Measurements from ENCODE around the gene PPP4R3B. TPM values are rescaled to one million over a fixed set of nuclear protein-coding genes. Genes with fewer than 3 reads are reported as not detected.

Gene PPP4R3B
- total and polyA plus RNA-seq, 2 of the 8 experiments (the other 6 are each of a cell fraction or from before 2014, with no cell fraction given), result 8.5 to 39.1 TPM

DNA sequence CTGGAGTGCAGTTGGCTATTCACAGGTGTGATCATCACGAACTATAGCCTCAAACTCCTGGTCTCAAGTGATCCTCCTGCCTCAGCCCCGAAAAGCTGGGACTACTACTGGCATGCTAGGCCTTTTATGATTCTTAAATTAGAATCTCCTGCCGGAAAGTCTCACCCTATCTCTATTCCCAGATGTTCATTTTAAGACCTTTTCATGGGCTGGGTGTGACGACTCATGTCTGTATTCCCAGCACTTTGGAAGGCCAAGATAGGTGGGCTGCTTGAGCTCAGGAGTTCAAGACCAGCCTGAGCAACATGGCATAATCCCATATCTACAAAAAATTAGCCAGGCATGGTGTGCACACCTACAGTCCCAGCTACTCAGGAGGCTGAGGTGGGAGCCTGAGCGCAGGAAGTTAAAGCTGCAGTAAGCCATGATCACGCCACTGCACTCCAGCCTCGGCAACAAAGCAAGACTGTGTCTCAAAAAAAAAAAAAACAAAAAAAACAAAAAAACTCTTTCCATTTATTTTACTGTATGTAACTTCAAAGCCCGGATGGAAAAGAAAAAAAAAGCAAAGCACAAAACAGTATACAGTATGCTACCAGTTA is 8.1 kb downstream of the PPP4R3B start:
- CTCF ChIA-PET (ENCODE audit: partially characterized antibody), result interaction anchor here (0.6 to 0.7 kb wide), 4 partner anchors 11 to 917 kb away, joined by 3 to 4 read pairs (median 3); no protein-coding TSS in a partner anchor
- no peaks in the 10 kb centered on the region for H3K9me3 ChIP-seq (ENCODE audit: insufficient read depth in 2 of 2, low read depth in 1 of 2, low read length in 1 of 2)
- POLR2A ChIA-PET (ENCODE audit: partially characterized antibody), result interaction anchor here (0.7 to 1.6 kb wide), 2 partner anchors 9 to 41 kb away, joined by 3 to 9 read pairs; no protein-coding TSS in a partner anchor
- no peak for TF ChIP-seq CBX5 (IDR thresholded peaks at IDR 0.05; ENCODE audit: low read depth, low read length)
- TF ChIP-seq SIX5 (IDR thresholded peaks at IDR 0.05; ENCODE audit: low read depth, low read length), result no peak
- no peak for TF ChIP-seq CTBP2 (IDR thresholded peaks at IDR 0.05; ENCODE audit: borderline replicate concordance, insufficient read depth, insufficient read length, low read length)
- no peak for TF ChIP-seq SP2 (IDR thresholded peaks at IDR 0.05; ENCODE audit: low read length)
- TF ChIP-seq, protein P1, sequence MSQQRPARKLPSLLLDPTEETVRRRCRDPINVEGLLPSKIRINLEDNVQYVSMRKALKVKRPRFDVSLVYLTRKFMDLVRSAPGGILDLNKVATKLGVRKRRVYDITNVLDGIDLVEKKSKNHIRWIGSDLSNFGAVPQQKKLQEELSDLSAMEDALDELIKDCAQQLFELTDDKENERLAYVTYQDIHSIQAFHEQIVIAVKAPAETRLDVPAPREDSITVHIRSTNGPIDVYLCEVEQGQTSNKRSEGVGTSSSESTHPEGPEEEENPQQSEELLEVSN (IDR thresholded peaks at IDR 0.05), result no peak
- no peak for TF ChIP-seq SP4 (IDR thresholded peaks at IDR 0.05; ENCODE audit: low read length)
- no peak for TF ChIP-seq CREB1 (IDR thresholded peaks at IDR 0.05)
- no peak for TF ChIP-seq CEBPB (IDR thresholded peaks at IDR 0.05; ENCODE audit: low read depth, low read length)
- no peak for TF ChIP-seq HDAC2 (IDR thresholded peaks at IDR 0.05; ENCODE audit: borderline replicate concordance in 1 of 2, low read depth in 2 of 2, low read length in 2 of 2)
- TF ChIP-seq GABPA (IDR thresholded peaks at IDR 0.05; ENCODE audit: borderline replicate concordance, insufficient read depth, low read length), result no peak
- TF ChIP-seq BACH1 (IDR thresholded peaks at IDR 0.05; ENCODE audit: low read length), result no peak
- TF ChIP-seq HDAC6 (IDR thresholded peaks at IDR 0.05; ENCODE audit: low read depth, low read length), result no peak
- TF ChIP-seq GTF2F1 (IDR thresholded peaks at IDR 0.05; ENCODE audit: borderline replicate concordance, low read depth, low read length), result no peak

More for the DNA sequence above, 8.1 kb downstream of the PPP4R3B start:
- no peak overlapping the region for H3K4me2 ChIP-seq (ENCODE audit: insufficient read depth in 1 of 2, low read depth in 2 of 2, low read length in 2 of 2)
- no peak overlapping the region for H4K8ac ChIP-seq (ENCODE audit: extremely low read depth, insufficient read depth, low read length)
- H3K4ac ChIP-seq (replicated peaks; ENCODE audit: insufficient read length, low read depth, low read length), result no peak overlapping the region
- peaks cover 0 to 47% of the 10 kb centered on the region in 2 experiments; a peak in 3 of 4 replicates for H3K79me2 ChIP-seq (ENCODE audit: control insufficient read depth in 1 of 2, insufficient read depth in 2 of 2, low read length in 2 of 2)
- H3K4me1 ChIP-seq (replicated peaks in 1 of 4; ENCODE audit: control insufficient read depth in 3 of 4, insufficient read depth in 4 of 4, low read length in 3 of 4), result no peaks in the 10 kb centered on the region
- no peak overlapping the region for H4K91ac ChIP-seq (replicated peaks; ENCODE audit: insufficient read length, low read length)
- H4K5ac ChIP-seq (ENCODE audit: insufficient read length, low read depth, low read length), result no peak overlapping the region
- H2BK120ac ChIP-seq (replicated peaks; ENCODE audit: low read depth, low read length), result no peak overlapping the region
- H3K79me1 ChIP-seq (ENCODE audit: low read depth, low read length), result no peaks in the 10 kb centered on the region; the same call in 1 of the 2 replicates
- no peak overlapping the region for H3K14ac ChIP-seq (ENCODE audit: insufficient read length)
- no peaks in the 10 kb centered on the region for H3K23me2 ChIP-seq (ENCODE audit: low read depth, low read length)
- H3K4me3 ChIP-seq (ENCODE audit: extremely low read depth in 1 of 4, insufficient read depth in 2 of 4, low read depth in 3 of 4, low read length in 4 of 4), result no peak overlapping the region
- H3K27ac ChIP-seq (ENCODE audit: low read depth, low read length), result no peak overlapping the region
- H2BK5ac ChIP-seq (ENCODE audit: low read depth, low read length), result no peak overlapping the region
- no peak overlapping the region for H3K23ac ChIP-seq (ENCODE audit: insufficient read length)
- 78% methylated on average over 7 of the region's 8 CpGs; no CpG with 5 or more reads in 1 of the 2 experiments for WGBS, 2 experiments (ENCODE audit: extremely low coverage in 1 of 2, insufficient coverage in 1 of 2, insufficient read length in 1 of 2, insufficient replicate concordance in 2 of 2, low coverage in 1 of 2, low lambda C conversion rate in 2 of 2, missing lambda C conversion rate in 1 of 2)
- H4K20me1 ChIP-seq (replicated peaks in 1 of 2; ENCODE audit: control insufficient read depth in 1 of 2, insufficient read depth in 2 of 2, low read length in 2 of 2), result no peaks in the 10 kb centered on the region
- no peak overlapping the region for H2BK12ac ChIP-seq (ENCODE audit: low read depth, low read length)
- no peak overlapping the region for H2BK15ac ChIP-seq (ENCODE audit: low read length)
- no peak overlapping the region for H2AK5ac ChIP-seq (ENCODE audit: low read depth, low read length)
- peaks cover 0 to 14% (median 4%) of the 10 kb centered on the region in 4 experiments; a peak in 4 of 8 replicates for H3K36me3 ChIP-seq (ENCODE audit: control insufficient read depth in 2 of 4, insufficient read depth in 4 of 4, low read length in 3 of 4)
- no peak overlapping the region for H3K9ac ChIP-seq (replicated peaks in 1 of 4; ENCODE audit: extremely low read depth in 1 of 4, low read depth in 3 of 4, low read length in 3 of 4)
- H3K27me3 ChIP-seq (replicated peaks in 1 of 4; ENCODE audit: control insufficient read depth in 3 of 4, extremely low read depth in 1 of 4, insufficient read depth in 3 of 4, low read length in 3 of 4), result no peaks in the 10 kb centered on the region
- FAIRE-seq (no peak), DNase-seq (ENCODE audit: low read depth in 1 of 2, low spot score in 2 of 2) (no peak)
- no peak overlapping the region for H3K18ac ChIP-seq (ENCODE audit: extremely low read depth, low read length)
- no peak overlapping the region for H2AFZ ChIP-seq (ENCODE audit: low read length)
- no peak overlapping the region for H2BK20ac ChIP-seq (ENCODE audit: low read length)
- H3K56ac ChIP-seq (replicated peaks; ENCODE audit: insufficient read length, low read depth, low read length), result no peak overlapping the region
